ENCODE results near the gene HPGD.
"Not testable (repeated sequence)": the region's sequence is repeated elsewhere in the genome, so short reads cannot be mapped to it uniquely, and the experiment has no call there.

The HPGD gene

GRCh38 chr4:174512745-174513144 is 9.5 kb downstream of the HPGD start:
- Mint-ChIP-seq H3K4me3 (no peak overlapping the region), H3K36me3 (ENCODE audit: low read depth) (no peaks in the 10 kb centered on the region), H3K4me1 (no peaks in the 10 kb centered on the region), H3K27me3 (no peaks in the 10 kb centered on the region), H3K9me3 (no peaks in the 10 kb centered on the region), H3K27ac (no peak overlapping the region)
- no peak for DNase-seq
- ATAC-seq, result no peak

- ATAC-seq, result no peak
- H3K4me1 Mint-ChIP-seq, result no peaks in the 10 kb centered on the region
- no peaks in the 10 kb centered on the region for H3K36me3 Mint-ChIP-seq (ENCODE audit: low read depth)
- H3K9me3 Mint-ChIP-seq, result peaks cover 6% of the 10 kb centered on the region
- H3K4me3 Mint-ChIP-seq, result no peak overlapping the region
- H3K27ac Mint-ChIP-seq, result no peak overlapping the region
- no peaks in the 10 kb centered on the region for H3K27me3 Mint-ChIP-seq
- no peak for DNase-seq
These were observed 16.4 kb downstream of the HPGD start for GRCh38 chr4:174505892-174506291.

GRCh38 chr4:174505007-174505406 is 17.3 kb downstream of the HPGD start:
- H3K4me3 Mint-ChIP-seq, result no peak overlapping the region
- no peaks in the 10 kb centered on the region for H3K36me3 Mint-ChIP-seq (ENCODE audit: low read depth)
- no peaks in the 10 kb centered on the region for H3K4me1 Mint-ChIP-seq
- no peak overlapping the region for H3K27ac Mint-ChIP-seq
- H3K9me3 Mint-ChIP-seq, result peaks cover 6% of the 10 kb centered on the region
- H3K27me3 Mint-ChIP-seq, result no peaks in the 10 kb centered on the region
- no peak for ATAC-seq
- DNase-seq, result no peak

- Mint-ChIP-seq H3K4me1 (no peaks in the 10 kb centered on the region), H3K4me3 (no peak overlapping the region), H3K27ac (no peak overlapping the region), H3K27me3 (no peaks in the 10 kb centered on the region), H3K36me3 (ENCODE audit: low read depth) (no peaks in the 10 kb centered on the region), H3K9me3 (peaks cover 6% of the 10 kb centered on the region)
- DNase-seq (no peak), ATAC-seq (no peak)
These were observed 19.1 kb downstream of the HPGD start for GRCh38 chr4:174503079-174503715.

GRCh38 chr4:174496631-174497432 is 25.5 kb downstream of the HPGD start:
- Mint-ChIP-seq H3K36me3 (ENCODE audit: low read depth) (no peaks in the 10 kb centered on the region), H3K27me3 (no peaks in the 10 kb centered on the region), H3K4me1 (peaks cover 2% of the 10 kb centered on the region), H3K27ac (no peak overlapping the region), H3K4me3 (no peak overlapping the region), H3K9me3 (no peaks in the 10 kb centered on the region)
- DNase-seq (no peak), ATAC-seq (no peak)

GRCh38 chr4:174495626-174496025 is 26.7 kb downstream of the HPGD start:
- Mint-ChIP-seq H3K4me1 (peaks cover 2% of the 10 kb centered on the region), H3K9me3 (no peaks in the 10 kb centered on the region), H3K27me3 (no peaks in the 10 kb centered on the region), H3K4me3 (no peak overlapping the region), H3K36me3 (ENCODE audit: low read depth) (no peaks in the 10 kb centered on the region), H3K27ac (no peak overlapping the region)
- DNase-seq (no peak), ATAC-seq (no peak)

- no peaks in the 10 kb centered on the region for H3K36me3 Mint-ChIP-seq (ENCODE audit: low read depth)
- no peaks in the 10 kb centered on the region for H3K27me3 Mint-ChIP-seq
- H3K4me3 Mint-ChIP-seq, result no peak overlapping the region
- no peaks in the 10 kb centered on the region for H3K9me3 Mint-ChIP-seq
- ATAC-seq, result no peak
- peaks cover 2% of the 10 kb centered on the region for H3K4me1 Mint-ChIP-seq
- DNase-seq, result no peak
- no peak overlapping the region for H3K27ac Mint-ChIP-seq
These were observed 27.6 kb downstream of the HPGD start for GRCh38 chr4:174494726-174495125.

GRCh38 chr4:174494146-174494545 is 28.1 kb downstream of the HPGD start:
- H3K4me3 Mint-ChIP-seq, result no peak overlapping the region
- H3K36me3 Mint-ChIP-seq (ENCODE audit: low read depth), result no peaks in the 10 kb centered on the region
- no peaks in the 10 kb centered on the region for H3K9me3 Mint-ChIP-seq
- no peak overlapping the region for H3K27ac Mint-ChIP-seq
- peaks cover 2% of the 10 kb centered on the region for H3K4me1 Mint-ChIP-seq
- H3K27me3 Mint-ChIP-seq, result no peaks in the 10 kb centered on the region
- DNase-seq (no peak), ATAC-seq (no peak)

- no peaks in the 10 kb centered on the region for H3K9me3 Mint-ChIP-seq
- ATAC-seq (no peak), DNase-seq (no peak)
- no peaks in the 10 kb centered on the region for H3K27me3 Mint-ChIP-seq
- H3K4me3 Mint-ChIP-seq, result no peak overlapping the region
- no peaks in the 10 kb centered on the region for H3K36me3 Mint-ChIP-seq (ENCODE audit: low read depth)
- no peak overlapping the region for H3K27ac Mint-ChIP-seq
- no peaks in the 10 kb centered on the region for H3K4me1 Mint-ChIP-seq
These were observed 31.8 kb downstream of the HPGD start for GRCh38 chr4:174490451-174490961.

- H3K27me3 Mint-ChIP-seq; ATAC-seq; H3K4me3 Mint-ChIP-seq; DNase-seq; H3K36me3 Mint-ChIP-seq (ENCODE audit: low read depth); H3K9me3 Mint-ChIP-seq; H3K4me1 Mint-ChIP-seq; H3K27ac Mint-ChIP-seq: not testable (repeated sequence)
These were observed 33.9 kb downstream of the HPGD start for GRCh38 chr4:174488368-174488767.

GRCh38 chr4:174485025-174485424 is 37.3 kb downstream of the HPGD start:
- Mint-ChIP-seq H3K9me3 (no peaks in the 10 kb centered on the region), H3K36me3 (ENCODE audit: low read depth) (no peaks in the 10 kb centered on the region), H3K4me3 (no peak overlapping the region), H3K4me1 (no peaks in the 10 kb centered on the region), H3K27ac (no peak overlapping the region), H3K27me3 (no peaks in the 10 kb centered on the region)
- no peak for DNase-seq
- no peak for ATAC-seq

- ATAC-seq (no peak), DNase-seq (no peak)
- H3K27ac Mint-ChIP-seq, result no peak overlapping the region
- no peaks in the 10 kb centered on the region for H3K9me3 Mint-ChIP-seq
- no peaks in the 10 kb centered on the region for H3K27me3 Mint-ChIP-seq
- no peaks in the 10 kb centered on the region for H3K36me3 Mint-ChIP-seq (ENCODE audit: low read depth)
- H3K4me3 Mint-ChIP-seq, result no peak overlapping the region
- no peaks in the 10 kb centered on the region for H3K4me1 Mint-ChIP-seq
These were observed 38.5 kb downstream of the HPGD start for GRCh38 chr4:174483792-174484191.

GRCh38 chr4:174479140-174479539 is 43.1 kb downstream of the HPGD start:
- H3K27ac Mint-ChIP-seq, result no peak overlapping the region
- no peaks in the 10 kb centered on the region for H3K4me1 Mint-ChIP-seq
- H3K9me3 Mint-ChIP-seq, result peaks cover 12% of the 10 kb centered on the region
- no peak for DNase-seq
- no peaks in the 10 kb centered on the region for H3K27me3 Mint-ChIP-seq
- H3K36me3 Mint-ChIP-seq (ENCODE audit: low read depth), result no peaks in the 10 kb centered on the region
- no peak overlapping the region for H3K4me3 Mint-ChIP-seq
- ATAC-seq, result no peak

GRCh38 chr4:174475528-174475927 is 46.8 kb downstream of the HPGD start:
- H3K4me1 Mint-ChIP-seq, result no peaks in the 10 kb centered on the region
- no peak overlapping the region for H3K4me3 Mint-ChIP-seq
- no peak for ATAC-seq
- peaks cover 12% of the 10 kb centered on the region for H3K9me3 Mint-ChIP-seq
- no peak overlapping the region for H3K27ac Mint-ChIP-seq
- H3K36me3 Mint-ChIP-seq (ENCODE audit: low read depth), result no peaks in the 10 kb centered on the region
- H3K27me3 Mint-ChIP-seq, result peaks cover 1% of the 10 kb centered on the region
- no peak for DNase-seq

GRCh38 chr4:174474457-174475075 is 47.7 kb downstream of the HPGD start:
- no peaks in the 10 kb centered on the region for H3K4me1 Mint-ChIP-seq
- no peak for ATAC-seq
- peaks cover 1% of the 10 kb centered on the region for H3K27me3 Mint-ChIP-seq
- DNase-seq, result no peak
- H3K27ac Mint-ChIP-seq, result no peak overlapping the region
- peaks cover 12% of the 10 kb centered on the region for H3K9me3 Mint-ChIP-seq
- no peaks in the 10 kb centered on the region for H3K36me3 Mint-ChIP-seq (ENCODE audit: low read depth)
- no peak overlapping the region for H3K4me3 Mint-ChIP-seq
